Esophagus muscularis mucosa (tissue), 3 donors: ENCODE measurements around the gene STUM.

Experiments used
- CTCF ChIP-seq, 3 experiments: fragments of 200-600 bp in 2 of 3; fragments of 450-650 bp in 1 of 3; sonication (generic) in 2 of 3; IDR thresholded peaks; one replicate each; pipeline ENCODE4 v1.5.1; 2017 to 2019; ENCODE audit warnings: antibody characterized with exemption in 3 of 3, mild to moderate bottlenecking in 2 of 3, moderate library complexity in 1 of 3
- POLR2AphosphoS5 ChIP-seq, 2 donors: sonication (generic); formaldehyde crosslinking; IDR thresholded peaks; one replicate each; pipeline ENCODE4 v1.6.1; 2017; ENCODE audit warnings: antibody characterized with exemption in 2 of 2

- no peak for TF ChIP-seq CTCF (IDR thresholded peaks at IDR 0.05)
- TF ChIP-seq POLR2AphosphoS5 (IDR thresholded peaks at IDR 0.05) = no peak
Observed at GRCh38 chr1:226651732-226652105, 103.2 kb downstream of the STUM start.
